ENCODE results near the gene SNN.
A peak's percentile ranks its signal among the peaks of the same experiment; 100 is the strongest.

Gene SNN

DNA sequence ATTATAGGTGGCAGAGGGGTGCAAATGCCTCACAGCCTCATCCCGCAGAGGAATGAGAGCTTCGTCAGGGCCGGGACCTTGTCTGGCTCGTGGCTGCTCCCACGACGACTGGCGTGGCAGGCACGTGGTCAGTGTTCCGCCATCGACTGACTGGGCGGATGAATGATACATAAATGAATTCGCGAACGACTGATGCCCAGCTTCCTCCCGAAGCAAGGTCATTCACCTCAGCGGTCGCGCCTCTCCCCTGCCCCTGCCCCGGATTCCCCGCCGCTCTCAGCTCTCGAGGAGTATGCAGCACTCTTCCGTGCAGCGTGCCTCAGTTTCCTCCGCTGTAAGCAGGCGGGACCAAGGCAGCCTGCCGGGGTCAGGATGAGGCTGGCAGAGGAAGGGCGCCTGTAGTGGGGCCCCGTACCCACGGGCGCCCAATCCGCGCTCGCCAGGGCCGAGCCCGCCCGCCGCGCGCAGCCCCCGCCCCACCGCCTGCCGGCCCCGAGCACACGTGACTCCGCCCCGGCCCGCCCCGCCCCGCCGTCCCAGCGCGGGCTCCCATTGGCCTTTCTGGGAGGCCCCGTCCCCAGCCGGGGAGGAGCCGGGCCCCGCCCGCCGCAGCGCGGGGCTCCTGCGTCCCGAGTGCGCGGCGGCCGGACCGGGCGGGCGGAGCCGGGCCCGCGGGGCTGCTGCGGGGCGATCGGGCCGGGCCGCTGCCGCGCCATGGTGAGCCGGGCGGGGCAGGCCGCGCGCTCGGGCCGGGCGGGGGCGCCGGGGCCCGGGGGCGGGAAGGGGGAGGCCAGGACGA, at the start of gene SNN:
TSS of gene SNN (plus strand) at position 632 of the 799 bp plus-strand sequence. CDS start 7,605 bp downstream, outside the sequence.
- no peaks in the 10 kb centered on the region for H3K9me3 ChIP-seq (ENCODE audit: control insufficient read depth, insufficient read depth, low read length)
- peaks cover 91% of the 10 kb centered on the region for H3K4me1 ChIP-seq (ENCODE audit: control insufficient read depth, low read length)
- H3K79me2 ChIP-seq (ENCODE audit: control insufficient read depth, low read length), result peaks cover 36% of the 10 kb centered on the region
- no peak within 1 kb of the TSS for H3K27ac ChIP-seq (ENCODE audit: low read depth, low read length)
- TF ChIP-seq, protein P1, sequence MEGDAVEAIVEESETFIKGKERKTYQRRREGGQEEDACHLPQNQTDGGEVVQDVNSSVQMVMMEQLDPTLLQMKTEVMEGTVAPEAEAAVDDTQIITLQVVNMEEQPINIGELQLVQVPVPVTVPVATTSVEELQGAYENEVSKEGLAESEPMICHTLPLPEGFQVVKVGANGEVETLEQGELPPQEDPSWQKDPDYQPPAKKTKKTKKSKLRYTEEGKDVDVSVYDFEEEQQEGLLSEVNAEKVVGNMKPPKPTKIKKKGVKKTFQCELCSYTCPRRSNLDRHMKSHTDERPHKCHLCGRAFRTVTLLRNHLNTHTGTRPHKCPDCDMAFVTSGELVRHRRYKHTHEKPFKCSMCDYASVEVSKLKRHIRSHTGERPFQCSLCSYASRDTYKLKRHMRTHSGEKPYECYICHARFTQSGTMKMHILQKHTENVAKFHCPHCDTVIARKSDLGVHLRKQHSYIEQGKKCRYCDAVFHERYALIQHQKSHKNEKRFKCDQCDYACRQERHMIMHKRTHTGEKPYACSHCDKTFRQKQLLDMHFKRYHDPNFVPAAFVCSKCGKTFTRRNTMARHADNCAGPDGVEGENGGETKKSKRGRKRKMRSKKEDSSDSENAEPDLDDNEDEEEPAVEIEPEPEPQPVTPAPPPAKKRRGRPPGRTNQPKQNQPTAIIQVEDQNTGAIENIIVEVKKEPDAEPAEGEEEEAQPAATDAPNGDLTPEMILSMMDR (IDR thresholded peaks at IDR 0.05; ENCODE audit: low read depth, low read length, poor library complexity, severe bottlenecking), result no peak
- no peak for TF ChIP-seq EZH2phosphoT487 (IDR thresholded peaks at IDR 0.05; ENCODE audit: borderline replicate concordance, low read length)
- no peaks in the 10 kb centered on the region for H4K20me1 ChIP-seq (ENCODE audit: control insufficient read depth, insufficient read depth, low read depth, low read length)
- H3K9me2 ChIP-seq (replicated peaks; ENCODE audit: control insufficient read depth, low read length), result no peaks in the 10 kb centered on the region
- no peaks in the 10 kb centered on the region for H3K36me3 ChIP-seq (ENCODE audit: control insufficient read depth, low read length)
- H3K27me3 ChIP-seq (ENCODE audit: control insufficient read depth, low read length), result peaks cover 11% of the 10 kb centered on the region
- H3F3A ChIP-seq (ENCODE audit: control insufficient read depth, insufficient read depth), result peaks cover 7% of the 10 kb centered on the region
- H3K4me3 ChIP-seq (ENCODE audit: low read length), result peak within 1 kb of the TSS; percentile 78
- peak within 1 kb of the TSS; percentile 88 for H3K4me2 ChIP-seq (ENCODE audit: low read length)

DNA sequence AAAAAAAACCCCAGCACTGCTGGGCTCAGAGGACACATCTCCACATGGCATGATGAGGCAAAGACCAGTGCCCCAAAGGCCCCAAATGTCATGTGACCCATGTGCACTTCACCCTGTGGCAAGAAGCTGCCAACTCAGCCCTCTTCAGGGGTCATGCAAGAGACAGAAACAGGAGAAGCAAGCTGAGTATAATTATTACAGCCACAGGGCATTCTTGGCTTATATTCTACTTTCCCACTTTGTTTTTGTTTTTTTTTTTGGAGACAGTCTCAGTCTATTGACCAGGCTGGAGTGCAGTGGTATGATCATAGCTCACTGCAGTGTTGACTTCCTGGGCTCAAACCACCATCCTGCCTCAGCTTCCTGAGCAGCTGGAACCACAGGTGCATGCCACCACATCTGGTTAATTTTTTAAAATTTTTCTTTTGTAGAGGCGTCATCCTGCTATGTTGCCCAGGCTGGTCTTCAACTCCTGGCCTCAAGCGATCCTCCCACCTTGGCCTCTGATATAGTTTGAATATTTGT, 48.9 kb upstream of the SNN start:
- H3K9me3 ChIP-seq (ENCODE audit: control insufficient read depth, insufficient read depth, low read length), result peaks cover 5% of the 10 kb centered on the region; the same call in 1 of the 2 replicates
- H3K27me3 ChIP-seq (ENCODE audit: control insufficient read depth, low read length), result no peaks in the 10 kb centered on the region
- H3K79me2 ChIP-seq (ENCODE audit: control insufficient read depth, low read length), result no peaks in the 10 kb centered on the region
- H4K20me1 ChIP-seq (ENCODE audit: control insufficient read depth, insufficient read depth, low read depth, low read length), result no peaks in the 10 kb centered on the region
- H3F3A ChIP-seq (ENCODE audit: control insufficient read depth, insufficient read depth), result peaks cover 56% of the 10 kb centered on the region
- no peaks in the 10 kb centered on the region for H3K9me2 ChIP-seq (replicated peaks; ENCODE audit: control insufficient read depth, low read length)
- peak overlapping the region; percentile 98 for H3K27ac ChIP-seq (ENCODE audit: low read depth, low read length)
- peak overlapping the region; percentile 85 for H3K4me2 ChIP-seq (ENCODE audit: low read length)
- TF ChIP-seq EZH2phosphoT487 (IDR thresholded peaks at IDR 0.05; ENCODE audit: borderline replicate concordance, low read length), result no peak
- TF ChIP-seq, protein P1 (IDR thresholded peaks at IDR 0.05; ENCODE audit: low read depth, low read length, poor library complexity, severe bottlenecking), result no peak
- H3K4me1 ChIP-seq (ENCODE audit: control insufficient read depth, low read length), result peaks cover 84% of the 10 kb centered on the region
- H3K4me3 ChIP-seq (ENCODE audit: low read length), result peak overlapping the region; percentile 62
- H3K36me3 ChIP-seq (ENCODE audit: control insufficient read depth, low read length), result peaks cover 5% of the 10 kb centered on the region; the same call in 1 of the 2 replicates

DNA sequence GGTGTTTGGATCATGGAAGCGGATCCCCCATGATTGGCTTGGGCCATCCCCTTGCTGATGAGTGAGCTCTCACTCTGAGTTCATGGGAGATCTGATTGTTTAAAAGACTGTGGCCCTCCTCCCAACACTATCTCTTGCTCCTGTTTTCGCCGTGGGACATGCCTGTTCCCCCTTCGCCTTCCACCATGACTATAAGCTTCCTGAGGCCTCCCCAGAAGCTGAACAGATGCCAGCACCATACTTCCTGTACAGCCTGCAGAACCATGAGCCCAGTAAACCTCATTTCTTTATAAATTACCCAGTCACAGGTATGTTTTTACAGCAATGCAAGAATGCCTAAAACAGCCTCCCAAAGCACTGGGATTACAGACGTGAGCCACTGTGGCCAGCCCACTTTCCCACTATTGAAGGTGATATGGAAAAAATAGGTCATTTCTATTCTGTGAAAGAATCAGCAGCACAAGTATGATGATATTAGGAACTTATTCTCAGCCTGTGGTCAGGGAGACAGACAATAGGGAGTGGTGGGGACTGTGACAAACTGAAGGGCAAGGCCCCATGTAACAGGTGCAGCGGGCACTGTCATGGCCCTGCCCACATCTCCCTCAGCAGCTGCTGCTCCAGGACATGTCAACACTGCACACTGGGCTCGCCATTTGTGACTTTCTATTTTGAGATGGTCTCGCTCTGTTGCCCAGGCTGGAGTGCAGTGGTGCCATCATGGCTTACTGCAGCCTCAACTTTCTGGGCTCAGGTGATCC, 47.8 kb upstream of the SNN start:
- Histone ChIP-seq H3K36me3 (ENCODE audit: control insufficient read depth, low read length) (peaks cover 5% of the 10 kb centered on the region; the same call in 1 of the 2 replicates), H3K27me3 (ENCODE audit: control insufficient read depth, low read length) (no peaks in the 10 kb centered on the region), H4K20me1 (ENCODE audit: control insufficient read depth, insufficient read depth, low read depth, low read length) (no peaks in the 10 kb centered on the region), H3K9me2 (replicated peaks; ENCODE audit: control insufficient read depth, low read length) (no peaks in the 10 kb centered on the region), H3K9me3 (ENCODE audit: control insufficient read depth, insufficient read depth, low read length) (peaks cover 5% of the 10 kb centered on the region; the same call in 1 of the 2 replicates), H3K4me1 (ENCODE audit: control insufficient read depth, low read length) (peaks cover 88% of the 10 kb centered on the region), H3K27ac (ENCODE audit: low read depth, low read length) (peak overlapping the region; percentile 98), H3K4me2 (ENCODE audit: low read length) (peak overlapping the region; percentile 85), H3K4me3 (ENCODE audit: low read length) (peak overlapping the region; percentile 62), H3K79me2 (ENCODE audit: control insufficient read depth, low read length) (no peaks in the 10 kb centered on the region), H3F3A (ENCODE audit: control insufficient read depth, insufficient read depth) (peaks cover 59% of the 10 kb centered on the region)
- no peak for TF ChIP-seq EZH2phosphoT487 (IDR thresholded peaks at IDR 0.05; ENCODE audit: borderline replicate concordance, low read length)
- TF ChIP-seq, protein P1 (IDR thresholded peaks at IDR 0.05; ENCODE audit: low read depth, low read length, poor library complexity, severe bottlenecking), result no peak

All from DOHH2 (cell line).